ENCODE measurements around the gene SLC29A2. TPM values are rescaled to one million over a fixed set of nuclear protein-coding genes. Genes with fewer than 3 reads are reported as not detected.
A peak's percentile ranks its signal among the peaks of the same experiment; 100 is the strongest.
"Not testable (repeated sequence)": the region's sequence is repeated elsewhere in the genome, so short reads cannot be mapped to it uniquely, and the experiment has no call there.

The SLC29A2 gene
- total RNA-seq, 1 experiment from 2014 or later, result 30.3 TPM

DNA sequence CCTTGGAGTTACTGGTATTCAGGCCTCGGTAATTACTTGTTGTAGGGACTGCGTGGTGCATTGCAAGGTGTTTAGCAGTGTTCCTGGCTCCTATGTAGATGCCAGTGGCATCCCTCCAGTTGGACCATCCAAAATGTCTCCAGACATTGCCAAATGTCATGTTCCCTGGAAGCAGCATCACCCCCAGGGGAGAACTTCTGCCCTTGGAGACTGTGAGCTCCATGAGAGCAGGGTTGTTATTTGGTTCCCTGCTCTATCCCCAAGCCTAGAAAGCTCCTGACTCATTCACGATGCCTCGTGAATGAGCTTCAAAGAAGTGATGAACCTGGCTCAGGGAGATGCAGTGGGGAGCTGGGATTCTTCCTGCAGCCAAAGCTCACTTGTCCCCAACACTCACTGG, 50.0 kb downstream of the SLC29A2 start:
- H3K27me3 Mint-ChIP-seq (ENCODE audit: insufficient read depth, unreplicated experiment), result no peaks in the 10 kb centered on the region
- H3K36me3 Mint-ChIP-seq (ENCODE audit: insufficient read depth, unreplicated experiment), result no peaks in the 10 kb centered on the region
- H3K9me3 Mint-ChIP-seq (ENCODE audit: unreplicated experiment), result peaks cover 15% of the 10 kb centered on the region
- peaks cover 25% of the 10 kb centered on the region for H3K4me1 Mint-ChIP-seq (ENCODE audit: low read depth, unreplicated experiment)
- peaks cover 44% of the 10 kb centered on the region for H3K4me1 ChIP-seq
- ChIA-PET POLR2A (interaction anchor here (0.5 kb wide), 1 partner anchor 145 kb away, joined by 6 read pairs; no protein-coding TSS in a partner anchor), CTCF (interaction anchor here (1.9 kb wide), 1 partner anchor 9 kb away, joined by 15 read pairs; no protein-coding TSS in a partner anchor)
- H3K4me3 Mint-ChIP-seq (ENCODE audit: unreplicated experiment), result no peak overlapping the region
- no TSS peak for BruUV-seq (replicated peaks)
- no peak overlapping the region for H3K4me3 ChIP-seq (ENCODE audit: low read depth, low read length)
- intact Hi-C loops (cut with micrococcal nuclease; ENCODE audit: unreplicated experiment), result no loop called here
- no peak for DNase-seq
- H3K27ac Mint-ChIP-seq (ENCODE audit: unreplicated experiment), result no peak overlapping the region
- no peaks in the 10 kb centered on the region for H3K27me3 ChIP-seq (replicated peaks; ENCODE audit: control insufficient read depth, insufficient read depth, low read length)
- peaks cover 12% of the 10 kb centered on the region; the same call in 1 of the 2 replicates for H3K9me3 ChIP-seq
- TF ChIP-seq, protein P1, sequence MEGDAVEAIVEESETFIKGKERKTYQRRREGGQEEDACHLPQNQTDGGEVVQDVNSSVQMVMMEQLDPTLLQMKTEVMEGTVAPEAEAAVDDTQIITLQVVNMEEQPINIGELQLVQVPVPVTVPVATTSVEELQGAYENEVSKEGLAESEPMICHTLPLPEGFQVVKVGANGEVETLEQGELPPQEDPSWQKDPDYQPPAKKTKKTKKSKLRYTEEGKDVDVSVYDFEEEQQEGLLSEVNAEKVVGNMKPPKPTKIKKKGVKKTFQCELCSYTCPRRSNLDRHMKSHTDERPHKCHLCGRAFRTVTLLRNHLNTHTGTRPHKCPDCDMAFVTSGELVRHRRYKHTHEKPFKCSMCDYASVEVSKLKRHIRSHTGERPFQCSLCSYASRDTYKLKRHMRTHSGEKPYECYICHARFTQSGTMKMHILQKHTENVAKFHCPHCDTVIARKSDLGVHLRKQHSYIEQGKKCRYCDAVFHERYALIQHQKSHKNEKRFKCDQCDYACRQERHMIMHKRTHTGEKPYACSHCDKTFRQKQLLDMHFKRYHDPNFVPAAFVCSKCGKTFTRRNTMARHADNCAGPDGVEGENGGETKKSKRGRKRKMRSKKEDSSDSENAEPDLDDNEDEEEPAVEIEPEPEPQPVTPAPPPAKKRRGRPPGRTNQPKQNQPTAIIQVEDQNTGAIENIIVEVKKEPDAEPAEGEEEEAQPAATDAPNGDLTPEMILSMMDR (IDR thresholded peaks at IDR 0.05; ENCODE audit: insufficient read depth in 1 of 2, low read depth in 1 of 2, low read length in 1 of 2, severe bottlenecking in 1 of 2, unreplicated experiment in 1 of 2), result no peak
- no peaks in the 10 kb centered on the region for H3K36me3 ChIP-seq (ENCODE audit: control insufficient read depth, insufficient read depth, low read length)

DNA sequence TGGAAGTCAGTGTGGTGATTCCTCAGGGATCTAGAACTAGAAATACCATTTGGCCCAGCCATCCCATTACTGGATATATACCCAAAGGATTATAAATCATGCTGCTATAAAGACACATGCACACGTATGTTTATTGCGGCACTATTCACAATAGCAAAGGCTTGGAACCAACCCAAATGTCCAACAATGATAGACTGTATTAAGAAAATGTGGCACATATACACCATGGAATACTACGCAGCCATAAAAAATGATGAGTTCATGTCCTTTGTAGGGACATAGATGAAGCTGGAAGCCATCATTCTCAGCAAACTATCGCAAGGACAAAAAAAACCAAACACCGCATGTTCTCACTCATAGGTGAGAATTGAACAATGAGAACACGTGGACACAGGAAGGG, 50.8 kb downstream of the SLC29A2 start:
- H3K27ac Mint-ChIP-seq (ENCODE audit: unreplicated experiment); intact Hi-C loops (cut with micrococcal nuclease; ENCODE audit: unreplicated experiment): not testable (repeated sequence)

DNA sequence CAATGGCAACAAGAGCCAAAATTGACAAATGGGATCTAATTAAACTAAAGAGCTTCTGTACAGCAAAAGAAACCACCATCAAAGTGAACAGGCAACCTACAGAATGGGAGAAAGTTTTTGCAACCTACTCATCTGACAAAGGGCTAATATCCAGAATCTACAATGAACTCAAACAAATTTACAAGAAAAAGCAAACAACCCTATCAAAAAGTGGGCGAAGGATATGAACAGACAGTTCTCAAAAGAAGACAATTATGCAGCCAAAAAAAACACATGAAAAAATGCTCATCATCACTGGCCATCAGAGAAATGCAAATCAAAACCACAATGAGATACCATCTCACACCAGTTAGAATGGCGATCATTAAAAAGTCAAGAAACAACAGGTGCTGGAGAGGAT, 51.3 kb downstream of the SLC29A2 start:
- H3K9me3 ChIP-seq, result peaks cover 12% of the 10 kb centered on the region; the same call in 1 of the 2 replicates
- peaks cover 34% of the 10 kb centered on the region for H3K4me1 ChIP-seq
- H3K4me3 Mint-ChIP-seq (ENCODE audit: unreplicated experiment); H3K27ac Mint-ChIP-seq (ENCODE audit: unreplicated experiment); POLR2A ChIA-PET; DNase-seq; H3K36me3 Mint-ChIP-seq (ENCODE audit: insufficient read depth, unreplicated experiment); H3K27me3 ChIP-seq (replicated peaks; ENCODE audit: control insufficient read depth, insufficient read depth, low read length); H3K27me3 Mint-ChIP-seq (ENCODE audit: insufficient read depth, unreplicated experiment); BruUV-seq (replicated peaks); intact Hi-C loops (cut with micrococcal nuclease; ENCODE audit: unreplicated experiment); H3K4me3 ChIP-seq (ENCODE audit: low read depth, low read length); H3K36me3 ChIP-seq (ENCODE audit: control insufficient read depth, insufficient read depth, low read length): not testable (repeated sequence)
- CTCF ChIA-PET, result interaction anchor here (0.9 kb wide), 1 partner anchor 31 kb away, joined by 3 read pairs; the partner anchor contains the start of gene YIF1A
- Mint-ChIP-seq H3K4me1 (ENCODE audit: low read depth, unreplicated experiment) (peaks cover 25% of the 10 kb centered on the region), H3K9me3 (ENCODE audit: unreplicated experiment) (peaks cover 15% of the 10 kb centered on the region)

More for the DNA sequence above, 50.8 kb downstream of the SLC29A2 start:
- POLR2A ChIA-PET; DNase-seq; BruUV-seq (replicated peaks); CTCF ChIA-PET; H3K36me3 Mint-ChIP-seq (ENCODE audit: insufficient read depth, unreplicated experiment); H3K36me3 ChIP-seq (ENCODE audit: control insufficient read depth, insufficient read depth, low read length); H3K4me3 ChIP-seq (ENCODE audit: low read depth, low read length); H3K4me3 Mint-ChIP-seq (ENCODE audit: unreplicated experiment); H3K27me3 ChIP-seq (replicated peaks; ENCODE audit: control insufficient read depth, insufficient read depth, low read length); H3K27me3 Mint-ChIP-seq (ENCODE audit: insufficient read depth, unreplicated experiment): not testable (repeated sequence)
- H3K9me3 ChIP-seq, result peaks cover 12% of the 10 kb centered on the region; the same call in 1 of the 2 replicates
- peaks cover 15% of the 10 kb centered on the region for H3K9me3 Mint-ChIP-seq (ENCODE audit: unreplicated experiment)
- peaks cover 38% of the 10 kb centered on the region for H3K4me1 ChIP-seq
- H3K4me1 Mint-ChIP-seq (ENCODE audit: low read depth, unreplicated experiment), result peaks cover 25% of the 10 kb centered on the region

DNA sequence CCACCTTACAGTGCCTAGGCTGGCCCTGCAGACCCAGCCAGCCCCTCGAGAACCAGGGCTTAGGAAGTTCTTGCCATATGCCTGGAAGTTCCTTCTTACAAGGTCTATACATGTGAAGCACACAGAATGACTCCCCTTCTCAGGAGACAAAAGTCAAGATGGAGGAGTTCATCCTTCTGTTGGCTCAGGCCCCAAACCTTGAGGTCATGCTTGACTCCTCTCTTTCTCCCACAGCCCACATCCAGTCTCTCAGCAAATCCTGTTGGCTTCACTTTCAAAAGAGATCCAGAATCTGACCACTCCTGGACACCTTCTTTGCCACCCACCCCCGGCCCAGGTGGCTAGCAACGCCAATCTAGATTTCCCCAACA, 53.0 kb downstream of the SLC29A2 start:
- Mint-ChIP-seq H3K27me3 (ENCODE audit: insufficient read depth, unreplicated experiment) (no peaks in the 10 kb centered on the region), H3K36me3 (ENCODE audit: insufficient read depth, unreplicated experiment) (peaks cover 5% of the 10 kb centered on the region), H3K4me3 (ENCODE audit: unreplicated experiment) (no peak overlapping the region), H3K27ac (ENCODE audit: unreplicated experiment) (peak overlapping the region; percentile 70), H3K4me1 (ENCODE audit: low read depth, unreplicated experiment) (peaks cover 25% of the 10 kb centered on the region), H3K9me3 (ENCODE audit: unreplicated experiment) (peaks cover 15% of the 10 kb centered on the region)
- H3K27me3 ChIP-seq (replicated peaks; ENCODE audit: control insufficient read depth, insufficient read depth, low read length), result no peaks in the 10 kb centered on the region
- intact Hi-C loops (cut with micrococcal nuclease; ENCODE audit: unreplicated experiment), result no loop called here
- BruUV-seq (replicated peaks), result no TSS peak
- CTCF ChIA-PET, result interaction anchor here (0.9 to 1.8 kb wide), 4 partner anchors 10 to 29 kb away, joined by 3 to 7 read pairs (median 4); partner anchors contain the start of genes RIN1 and YIF1A
- TF ChIP-seq, protein P1 (IDR thresholded peaks at IDR 0.05; ENCODE audit: insufficient read depth in 1 of 2, low read depth in 1 of 2, low read length in 1 of 2, severe bottlenecking in 1 of 2, unreplicated experiment in 1 of 2), result no peak
- no peak overlapping the region for H3K4me3 ChIP-seq (ENCODE audit: low read depth, low read length)
- H3K4me1 ChIP-seq, result peaks cover 30% of the 10 kb centered on the region
- no peak for DNase-seq
- peaks cover 12% of the 10 kb centered on the region; the same call in 1 of the 2 replicates for H3K9me3 ChIP-seq
- POLR2A ChIA-PET, result no interaction called here
- H3K36me3 ChIP-seq (ENCODE audit: control insufficient read depth, insufficient read depth, low read length), result no peaks in the 10 kb centered on the region

Measured in Caco-2 (cell line).